ENCODE results near the gene PAMR1. TPM values are rescaled to one million over a fixed set of nuclear protein-coding genes. Genes with fewer than 3 reads are reported as not detected.

The PAMR1 gene
- total and polyA plus RNA-seq, 2 donors from 2014 or later, result 2.2 to 2.4 TPM

DNA sequence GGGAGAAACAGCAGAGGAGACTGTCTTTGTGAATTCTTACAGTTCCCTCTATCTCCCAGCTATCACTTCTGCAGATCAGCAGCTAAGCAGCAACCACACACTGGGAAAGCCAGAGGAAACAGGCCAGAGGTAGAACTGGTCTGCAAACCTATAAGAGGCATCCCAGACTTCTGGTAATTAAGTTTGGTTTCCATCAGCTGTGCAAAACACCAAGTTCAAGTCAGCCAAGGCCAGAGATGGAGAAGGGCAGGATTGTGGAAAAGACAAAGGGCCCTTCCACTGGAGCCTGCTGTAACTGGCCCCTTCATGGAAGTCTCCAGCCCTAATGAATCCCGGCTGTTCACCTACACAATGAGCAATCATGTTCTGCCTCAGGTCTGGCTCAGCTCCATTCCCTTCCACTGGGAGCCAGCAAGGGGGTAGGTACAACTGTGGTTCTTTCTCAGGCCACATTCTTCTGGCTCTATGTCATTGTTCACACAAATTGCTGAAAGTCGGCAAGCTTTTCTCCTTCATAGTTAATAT, 4.6 kb upstream of the PAMR1 start:
- FAIRE-seq, result no peak

GRCh38 chr11:35526370-35526792, 965 bp upstream of the PAMR1 start:
- TF ChIP-seq CTCF (IDR thresholded peaks at IDR 0.05; ENCODE audit: borderline replicate concordance, extremely low read depth, insufficient read depth), result no peak
- no peak overlapping the region for H3K9ac ChIP-seq (ENCODE audit: low read length in 3 of 3)
- peaks cover 0 to 4% (median 0%) of the 10 kb centered on the region in 3 donors for H3K4me1 ChIP-seq (ENCODE audit: control insufficient read depth in 2 of 3, insufficient read depth in 2 of 3, low read depth in 1 of 3, low read length in 3 of 3)
- intact Hi-C loops (cut with DNase I), result no loop called here
- no peaks in the 10 kb centered on the region for H3K27me3 ChIP-seq (ENCODE audit: control insufficient read depth, insufficient read depth, low read length)
- no peak for FAIRE-seq
- no peaks in the 10 kb centered on the region for H3K9me3 ChIP-seq (ENCODE audit: control insufficient read depth in 2 of 3, insufficient read depth in 1 of 3, low read length in 3 of 3)
- peak overlapping the region in 1 of 3 donors; percentile 35 for H3K4me3 ChIP-seq (ENCODE audit: low read length in 3 of 3)
- H3K27ac ChIP-seq (ENCODE audit: low read depth in 2 of 2, low read length in 2 of 2), result no peak overlapping the region
- no peak for DNase-seq
- no peaks in the 10 kb centered on the region for H3K36me3 ChIP-seq (ENCODE audit: control insufficient read depth in 2 of 3, insufficient read depth in 3 of 3, low read length in 3 of 3)

More for the DNA sequence above, 4.6 kb upstream of the PAMR1 start:
- DNase-seq, result no peak
- no peak for TF ChIP-seq CTCF (IDR thresholded peaks at IDR 0.05; ENCODE audit: borderline replicate concordance, extremely low read depth, insufficient read depth)
- Histone ChIP-seq H3K27me3 (ENCODE audit: control insufficient read depth, insufficient read depth, low read length) (no peaks in the 10 kb centered on the region), H3K9me3 (ENCODE audit: control insufficient read depth in 2 of 3, insufficient read depth in 1 of 3, low read length in 3 of 3) (peaks cover 0 to 1% (median 0%) of the 10 kb centered on the region in 3 donors), H3K4me1 (ENCODE audit: control insufficient read depth in 2 of 3, insufficient read depth in 2 of 3, low read depth in 1 of 3, low read length in 3 of 3) (peaks cover 0 to 4% (median 0%) of the 10 kb centered on the region in 3 donors), H3K4me3 (ENCODE audit: low read length in 3 of 3) (no peak overlapping the region), H3K36me3 (ENCODE audit: control insufficient read depth in 2 of 3, insufficient read depth in 3 of 3, low read length in 3 of 3) (no peaks in the 10 kb centered on the region), H3K9ac (ENCODE audit: low read length in 3 of 3) (no peak overlapping the region), H3K27ac (ENCODE audit: low read depth in 2 of 2, low read length in 2 of 2) (no peak overlapping the region)
- intact Hi-C loops (cut with DNase I), result no loop called here

- Histone ChIP-seq H3K4me3 (ENCODE audit: low read length in 3 of 3) (no peak overlapping the region), H3K9me3 (ENCODE audit: control insufficient read depth in 2 of 3, insufficient read depth in 1 of 3, low read length in 3 of 3) (no peaks in the 10 kb centered on the region), H3K36me3 (ENCODE audit: control insufficient read depth in 2 of 3, insufficient read depth in 3 of 3, low read length in 3 of 3) (no peaks in the 10 kb centered on the region), H3K27me3 (ENCODE audit: control insufficient read depth, insufficient read depth, low read length) (no peaks in the 10 kb centered on the region), H3K27ac (ENCODE audit: low read depth in 2 of 2, low read length in 2 of 2) (no peak overlapping the region), H3K9ac (ENCODE audit: low read length in 3 of 3) (no peak overlapping the region), H3K4me1 (ENCODE audit: control insufficient read depth in 2 of 3, insufficient read depth in 2 of 3, low read depth in 1 of 3, low read length in 3 of 3) (peaks cover 0 to 4% (median 0%) of the 10 kb centered on the region in 3 donors)
- intact Hi-C loops (cut with DNase I), result no loop called here
- TF ChIP-seq CTCF (IDR thresholded peaks at IDR 0.05; ENCODE audit: borderline replicate concordance, extremely low read depth, insufficient read depth), result no peak
- no peak for FAIRE-seq
- DNase-seq, result no peak
These were observed 636 bp downstream of the PAMR1 start for GRCh38 chr11:35524780-35525179.

DNA sequence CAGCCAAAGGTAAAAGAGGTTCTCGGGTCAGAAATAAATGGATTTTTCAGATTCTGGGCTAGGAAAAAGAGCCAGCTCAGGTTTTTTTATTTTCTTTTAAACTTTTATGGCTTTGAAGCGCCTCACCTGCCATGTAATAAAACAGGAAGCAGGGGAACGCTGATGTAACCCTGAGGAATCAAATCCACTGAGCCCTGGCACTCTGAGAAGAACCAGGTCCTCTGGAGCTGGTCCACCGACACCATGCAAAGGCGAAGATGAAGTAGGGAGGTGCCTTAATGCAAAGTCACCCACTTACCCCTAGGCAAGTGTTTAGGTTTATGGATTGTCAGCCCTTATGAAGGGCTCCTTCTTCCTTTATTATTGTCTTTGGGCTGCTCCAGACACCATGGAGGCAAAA, 1.6 kb downstream of the PAMR1 start:
- H3K9ac ChIP-seq (ENCODE audit: low read length in 3 of 3), result no peak overlapping the region
- no peak overlapping the region for H3K27ac ChIP-seq (ENCODE audit: low read depth in 2 of 2, low read length in 2 of 2)
- FAIRE-seq (no peak), DNase-seq (no peak)
- peaks cover 0 to 4% (median 0%) of the 10 kb centered on the region in 3 donors for H3K4me1 ChIP-seq (ENCODE audit: control insufficient read depth in 2 of 3, insufficient read depth in 2 of 3, low read depth in 1 of 3, low read length in 3 of 3)
- H3K36me3 ChIP-seq (ENCODE audit: control insufficient read depth in 2 of 3, insufficient read depth in 3 of 3, low read length in 3 of 3), result no peaks in the 10 kb centered on the region
- no peaks in the 10 kb centered on the region for H3K27me3 ChIP-seq (ENCODE audit: control insufficient read depth, insufficient read depth, low read length)
- intact Hi-C loops (cut with DNase I), result no loop called here
- TF ChIP-seq CTCF (IDR thresholded peaks at IDR 0.05; ENCODE audit: borderline replicate concordance, extremely low read depth, insufficient read depth), result no peak
- no peak overlapping the region for H3K4me3 ChIP-seq (ENCODE audit: low read length in 3 of 3)
- no peaks in the 10 kb centered on the region for H3K9me3 ChIP-seq (ENCODE audit: control insufficient read depth in 2 of 3, insufficient read depth in 1 of 3, low read length in 3 of 3)
